Mammary epithelial cell (primary cell): ENCODE data around the gene CALML5.

Experiments
- EZH2 ChIP-seq: IDR thresholded peaks from 2 replicates; pipeline ENCODE4 v1.6.1; 2012; ENCODE audit warnings: low read length, inconsistent platforms, borderline replicate concordance
- TF ChIP-seq, protein P1 (sequence below), 2 donors: IDR thresholded peaks in 1 of 2; conservative IDR thresholded peaks in 1 of 2; 2 replicates each; pipeline ENCODE4 v1.5.1; 2011 to 2012; ENCODE audit warnings: inconsistent platforms in 2 of 2, low read length in 2 of 2, mild to moderate bottlenecking in 2 of 2, control low read depth in 1 of 2, low read depth in 1 of 2; ENCODE audit not compliant: insufficient read depth in 1 of 2; ENCODE audit errors: extremely low read depth in 1 of 2

DNA sequence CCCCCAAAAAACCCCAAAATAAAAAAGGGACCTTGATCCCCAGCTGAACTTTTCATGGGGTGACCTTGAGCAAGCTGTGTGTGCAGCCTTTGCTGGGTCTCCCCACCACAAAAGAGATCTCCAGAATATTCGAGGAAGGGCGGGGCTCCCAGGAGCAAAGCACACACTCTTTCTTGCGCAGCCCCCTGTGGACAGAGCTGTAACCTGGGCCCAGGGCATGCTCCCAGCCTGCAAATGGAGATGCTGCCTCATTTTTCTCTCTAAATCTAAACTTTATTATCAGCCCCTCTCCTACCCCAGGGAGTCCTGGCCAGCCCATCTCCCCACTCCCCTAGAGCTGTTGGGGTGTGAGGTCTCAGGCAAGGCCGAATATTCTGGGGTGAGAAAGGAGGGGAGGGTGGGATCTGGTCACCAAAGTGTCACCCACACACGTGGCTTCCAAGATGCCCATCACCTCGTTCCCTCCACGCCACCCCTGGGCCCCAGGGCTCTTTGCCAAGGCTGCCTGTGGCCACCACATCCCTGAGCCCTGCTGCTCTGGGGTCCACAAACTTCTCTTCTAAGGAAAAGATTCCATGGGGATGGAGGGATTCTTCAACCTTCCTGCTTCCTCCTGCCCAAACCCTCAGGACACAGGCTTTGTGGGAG lies 23.7 kb upstream of the CALML5 start:
- TF ChIP-seq, protein P1, sequence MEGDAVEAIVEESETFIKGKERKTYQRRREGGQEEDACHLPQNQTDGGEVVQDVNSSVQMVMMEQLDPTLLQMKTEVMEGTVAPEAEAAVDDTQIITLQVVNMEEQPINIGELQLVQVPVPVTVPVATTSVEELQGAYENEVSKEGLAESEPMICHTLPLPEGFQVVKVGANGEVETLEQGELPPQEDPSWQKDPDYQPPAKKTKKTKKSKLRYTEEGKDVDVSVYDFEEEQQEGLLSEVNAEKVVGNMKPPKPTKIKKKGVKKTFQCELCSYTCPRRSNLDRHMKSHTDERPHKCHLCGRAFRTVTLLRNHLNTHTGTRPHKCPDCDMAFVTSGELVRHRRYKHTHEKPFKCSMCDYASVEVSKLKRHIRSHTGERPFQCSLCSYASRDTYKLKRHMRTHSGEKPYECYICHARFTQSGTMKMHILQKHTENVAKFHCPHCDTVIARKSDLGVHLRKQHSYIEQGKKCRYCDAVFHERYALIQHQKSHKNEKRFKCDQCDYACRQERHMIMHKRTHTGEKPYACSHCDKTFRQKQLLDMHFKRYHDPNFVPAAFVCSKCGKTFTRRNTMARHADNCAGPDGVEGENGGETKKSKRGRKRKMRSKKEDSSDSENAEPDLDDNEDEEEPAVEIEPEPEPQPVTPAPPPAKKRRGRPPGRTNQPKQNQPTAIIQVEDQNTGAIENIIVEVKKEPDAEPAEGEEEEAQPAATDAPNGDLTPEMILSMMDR (conservative IDR thresholded peaks at IDR 0.05 in 1 of 2, IDR thresholded peaks at IDR 0.05 in 1 of 2; ENCODE audit: extremely low read depth in 1 of 2, insufficient read depth in 1 of 2, low read depth in 1 of 2, low read length in 2 of 2): no peak
- no peak for TF ChIP-seq EZH2
